GM23338 (cell line): ENCODE measurements around the gene GPR3. TPM values are rescaled to one million over a fixed set of nuclear protein-coding genes. Genes with fewer than 3 reads are reported as not detected.

ENCODE experiments used
- ATAC-seq: fragments of 200-7000 bp; cut with Tn5 transposase; 3 replicates; pipeline ENCODE4 v1.9.1; 2020
- DNase-seq: peaks from one replicate; pipeline ENCODE4 v3.0.0-alpha.2; 2015; ENCODE audit warnings: low spot score
- H2AFZ ChIP-seq: fragments of 200-600 bp; sonication (generic); 2 replicates; pipeline ENCODE4 v1.8.0; 2016; ENCODE audit warnings: antibody characterized with exemption, mild to moderate bottlenecking, moderate library complexity
- H3F3A ChIP-seq: fragments of 200-600 bp; sonication (generic); replicated peaks from 2 replicates; pipeline ENCODE4 v1.8.0; 2017; ENCODE audit warnings: antibody characterized with exemption, mixed run types, low read depth
- H3K27ac ChIP-seq: fragments of 200-600 bp; sonication (generic); 2 replicates; pipeline ENCODE4 v1.6.1; 2016; ENCODE audit warnings: low read depth
- H3K27me3 ChIP-seq: fragments of 200-600 bp; sonication (generic); 2 replicates; pipeline ENCODE4 v1.8.0; 2016; ENCODE audit warnings: mild to moderate bottlenecking, mixed run types, moderate library complexity; ENCODE audit not compliant: insufficient read depth
- H3K36me3 ChIP-seq: fragments of 200-600 bp; sonication (generic); 2 replicates; pipeline ENCODE4 v1.8.0; 2016; ENCODE audit warnings: mild to moderate bottlenecking; ENCODE audit not compliant: insufficient read depth
- H3K4me1 ChIP-seq: fragments of 200-600 bp; sonication (generic); 2 replicates; pipeline ENCODE4 v1.8.0; 2016; ENCODE audit warnings: mild to moderate bottlenecking, moderate library complexity; ENCODE audit not compliant: insufficient read depth
- H3K4me2 ChIP-seq: fragments of 200-600 bp; sonication (generic); 2 replicates; pipeline ENCODE4 v1.7.1; 2017; ENCODE audit warnings: mixed run types
- H3K4me3 ChIP-seq: fragments of 200-600 bp; sonication (generic); 2 replicates; pipeline ENCODE4 v1.6.1; 2016; ENCODE audit warnings: mixed run types
- H3K79me2 ChIP-seq: fragments of 200-600 bp; sonication (generic); replicated peaks from 2 replicates; pipeline ENCODE4 v1.8.0; 2017; ENCODE audit warnings: mild to moderate bottlenecking; ENCODE audit not compliant: insufficient read depth
- H3K9me2 ChIP-seq: fragments of 200-600 bp; sonication (generic); 2 replicates; pipeline ENCODE4 v1.8.0; 2017; ENCODE audit not compliant: insufficient read depth
- H4K20me1 ChIP-seq: fragments of 200-600 bp; sonication (generic); replicated peaks from 2 replicates; pipeline ENCODE4 v1.8.0; 2017; ENCODE audit warnings: mild to moderate bottlenecking; ENCODE audit not compliant: insufficient read depth
- H3K27ac Mint-ChIP-seq: 2 replicates; pipeline ENCODE4 v1.8.0; 2020; ENCODE audit warnings: inconsistent platforms, mild to moderate bottlenecking, moderate library complexity, mixed read lengths
- H3K27me3 Mint-ChIP-seq: 3 replicates; pipeline ENCODE4 v1.8.0; 2022; ENCODE audit warnings: low read depth, mild to moderate bottlenecking, moderate library complexity, mixed read lengths, inconsistent platforms; ENCODE audit not compliant: insufficient read depth, poor library complexity
- H3K36me3 Mint-ChIP-seq: 3 replicates; pipeline ENCODE4 v1.8.0; 2021; ENCODE audit warnings: low read depth, mild to moderate bottlenecking, inconsistent platforms, moderate library complexity, mixed read lengths
- H3K4me1 Mint-ChIP-seq: 3 replicates; pipeline ENCODE4 v1.8.0; 2020; ENCODE audit warnings: mild to moderate bottlenecking, inconsistent platforms, mixed read lengths
- H3K4me3 Mint-ChIP-seq: 3 replicates; pipeline ENCODE4 v1.8.0; 2021; ENCODE audit warnings: moderate library complexity, mild to moderate bottlenecking, inconsistent platforms, mixed read lengths
- H3K9me3 Mint-ChIP-seq: 3 replicates; pipeline ENCODE4 v1.8.0; 2020; ENCODE audit warnings: moderate library complexity, mild to moderate bottlenecking, inconsistent platforms, mixed read lengths
- CREB1 ChIP-seq: fragments of 250-450 bp; sonication (Bioruptor Pico); IDR thresholded peaks from 2 replicates; pipeline ENCODE4 v1.5.0; 2020; ENCODE audit warnings: low read depth, mild to moderate bottlenecking, moderate library complexity
- EZH2phosphoT487 ChIP-seq: fragments of 200-600 bp; sonication (generic); IDR thresholded peaks from one replicate; pipeline ENCODE4 v1.8.1; 2018; ENCODE audit warnings: antibody characterized with exemption; ENCODE audit not compliant: unreplicated experiment
- NANOG ChIP-seq: IDR thresholded peaks from 2 replicates; pipeline ENCODE4 v1.6.1; 2016; ENCODE audit warnings: antibody characterized with exemption, borderline replicate concordance
- POLR2AphosphoS5 ChIP-seq: IDR thresholded peaks from 2 replicates; pipeline ENCODE4 v1.6.1; 2016; ENCODE audit warnings: antibody characterized with exemption, low read depth
- STAT1 ChIP-seq: IDR thresholded peaks from one replicate; pipeline ENCODE4 v1.6.1; 2016; ENCODE audit warnings: antibody characterized with exemption; ENCODE audit not compliant: unreplicated experiment
- ZNF331 ChIP-seq: fragments of 250-450 bp; sonication (Bioruptor Pico); IDR thresholded peaks from 2 replicates; pipeline ENCODE4 v1.5.0; 2020; ENCODE audit warnings: low read depth, mild to moderate bottlenecking, moderate library complexity
- polyA plus RNA-seq: library from polyadenylated mRNA; unstranded; fragments of >200 nt; fragmentation: Nextera tagmentation; extraction: Ambion mirVana; gene quantifications from 2 replicates; pipeline ENCODE4 v1.2.1, GENCODE V29; 2016
- total RNA-seq: library from RNA; depleted of rRNA; stranded (reverse); fragments of >200 nt; shearing (Covaris generic); gene quantifications from 2 replicates; pipeline ENCODE4 v1.2.3, GENCODE V29; 2014
- TF ChIP-seq, protein P1 (sequence below): IDR thresholded peaks from 2 replicates; pipeline ENCODE4 v1.6.1; 2016; ENCODE audit warnings: antibody characterized with exemption
- TF ChIP-seq, protein P2 (sequence below): fragments of 250-450 bp; sonication (Bioruptor Pico); IDR thresholded peaks from 2 replicates; pipeline ENCODE4 v1.5.0; 2020; ENCODE audit warnings: mild to moderate bottlenecking, moderate library complexity
- TF ChIP-seq, protein P3 (sequence below), 2 experiments: fragments of 200-600 bp in 1 of 2; sonication (generic) in 1 of 2; conservative IDR thresholded peaks; 2 replicates each; pipeline versions ENCODE4 v1.5.1 to v1.6.1; 2016 to 2017; ENCODE audit warnings: antibody characterized with exemption in 2 of 2, low read depth in 2 of 2, mild to moderate bottlenecking in 2 of 2, moderate library complexity in 1 of 2

The GPR3 gene
- total and polyA plus RNA-seq, 2 experiments from 2014 or later = 5.9 to 9.1 TPM

DNA sequence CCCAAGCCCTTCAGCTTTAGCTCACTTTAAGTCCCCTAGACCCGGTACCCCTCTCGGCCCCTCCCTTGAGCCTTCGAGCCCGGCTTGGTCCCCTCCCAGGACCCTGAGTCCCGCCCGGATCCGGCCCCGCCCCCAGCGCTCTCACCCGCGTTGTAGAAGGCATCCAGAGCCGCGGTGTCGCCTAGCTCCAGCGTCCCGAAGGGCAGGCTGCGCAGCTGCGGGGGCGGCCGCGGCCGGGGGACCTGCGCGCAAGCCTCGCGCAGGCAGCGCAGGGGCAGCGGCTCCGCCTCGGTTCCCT lies 26.4 kb upstream of the GPR3 start:
- Histone ChIP-seq H2AFZ (peak overlapping the region; percentile 98; the same call in 1 of the 2 replicates), H3K27me3 (peaks cover 13% of the 10 kb centered on the region), H3K79me2 (no peaks in the 10 kb centered on the region), H3K4me1 (peaks cover 16% of the 10 kb centered on the region), H4K20me1 (no peaks in the 10 kb centered on the region), H3K9me2 (no peaks in the 10 kb centered on the region), H3F3A (peaks cover 17% of the 10 kb centered on the region; the same call in 1 of the 2 replicates), H3K4me3 (peak overlapping the region; percentile 89), H3K4me2 (peak overlapping the region; percentile 99), H3K36me3 (no peaks in the 10 kb centered on the region), H3K27ac (no peak overlapping the region)
- DNase-seq (peak; percentile 89), ATAC-seq (peak; percentile 55)
- TF ChIP-seq STAT1 = no peak
- peak; percentile 46 for TF ChIP-seq POLR2AphosphoS5
- Mint-ChIP-seq H3K4me3 (peak overlapping the region; percentile 86), H3K4me1 (peaks cover 27% of the 10 kb centered on the region), H3K9me3 (no peaks in the 10 kb centered on the region), H3K27ac (peak overlapping the region; percentile 86), H3K36me3 (no peaks in the 10 kb centered on the region), H3K27me3 (peaks cover 18% of the 10 kb centered on the region)

DNA sequence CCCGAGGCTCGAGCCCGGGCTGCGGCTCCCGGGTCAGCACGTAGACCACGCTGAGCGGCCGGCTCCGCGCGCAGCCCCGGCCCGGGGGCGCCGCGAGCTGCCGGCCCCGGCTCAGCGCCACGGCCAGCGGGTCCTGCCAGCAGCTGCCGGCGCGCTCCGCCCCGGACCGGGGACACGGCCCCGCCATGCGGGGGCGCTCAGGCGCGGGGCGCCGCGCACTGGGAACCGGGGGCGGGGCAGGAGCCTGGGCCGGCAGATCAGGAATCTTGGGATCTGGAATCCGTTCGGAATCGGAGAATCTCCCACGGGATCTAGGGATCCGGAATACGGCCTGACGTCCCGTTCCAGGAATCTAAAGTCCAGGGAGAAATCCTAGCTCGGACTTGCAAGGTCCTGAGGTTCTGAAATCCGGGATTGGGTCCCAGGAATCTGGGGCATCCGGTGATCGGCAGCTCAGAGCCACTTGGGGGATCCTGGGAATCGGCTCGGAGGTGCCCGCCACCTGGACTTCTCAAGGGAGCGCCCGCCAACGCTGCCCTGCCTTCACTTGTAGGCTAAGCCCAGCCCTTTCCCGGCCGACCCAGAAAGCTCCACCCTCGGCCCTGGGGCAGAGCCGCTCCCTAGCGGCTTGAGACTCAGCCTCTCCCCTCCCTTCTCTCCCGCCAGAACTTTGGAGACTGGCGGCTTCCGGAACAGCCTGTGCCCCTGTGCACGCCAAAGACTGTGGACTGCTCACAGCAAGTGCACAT lies 25.8 kb upstream of the GPR3 start, which contains the start of gene MAP3K6:
MAP3K6 (minus strand) TSS at position 551 of the 749 bp plus-strand sequence; CDS start at position 187, 364 bp downstream.
- peak within 1 kb of the TSS; percentile 89 for H3K4me3 ChIP-seq
- peaks cover 12% of the 10 kb centered on the region for H3K27me3 Mint-ChIP-seq
- H3K4me2 ChIP-seq = peak within 1 kb of the TSS; percentile 99
- H3K36me3 Mint-ChIP-seq = no peaks in the 10 kb centered on the region
- TF ChIP-seq POLR2AphosphoS5 (peak; percentile 66), CREB1 (peak; percentile 24; the same call in 1 of the 2 replicates), STAT1 (no peak), EZH2phosphoT487 (no peak), ZNF331 (CRISPR knock-in tag) (no peak), NANOG (no peak)
- TF ChIP-seq, protein P1, sequence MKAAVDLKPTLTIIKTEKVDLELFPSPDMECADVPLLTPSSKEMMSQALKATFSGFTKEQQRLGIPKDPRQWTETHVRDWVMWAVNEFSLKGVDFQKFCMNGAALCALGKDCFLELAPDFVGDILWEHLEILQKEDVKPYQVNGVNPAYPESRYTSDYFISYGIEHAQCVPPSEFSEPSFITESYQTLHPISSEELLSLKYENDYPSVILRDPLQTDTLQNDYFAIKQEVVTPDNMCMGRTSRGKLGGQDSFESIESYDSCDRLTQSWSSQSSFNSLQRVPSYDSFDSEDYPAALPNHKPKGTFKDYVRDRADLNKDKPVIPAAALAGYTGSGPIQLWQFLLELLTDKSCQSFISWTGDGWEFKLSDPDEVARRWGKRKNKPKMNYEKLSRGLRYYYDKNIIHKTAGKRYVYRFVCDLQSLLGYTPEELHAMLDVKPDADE = 0 out of 2 replicates have a peak, but pooled peaks have one; percentile 16
- TF ChIP-seq, protein P2, sequence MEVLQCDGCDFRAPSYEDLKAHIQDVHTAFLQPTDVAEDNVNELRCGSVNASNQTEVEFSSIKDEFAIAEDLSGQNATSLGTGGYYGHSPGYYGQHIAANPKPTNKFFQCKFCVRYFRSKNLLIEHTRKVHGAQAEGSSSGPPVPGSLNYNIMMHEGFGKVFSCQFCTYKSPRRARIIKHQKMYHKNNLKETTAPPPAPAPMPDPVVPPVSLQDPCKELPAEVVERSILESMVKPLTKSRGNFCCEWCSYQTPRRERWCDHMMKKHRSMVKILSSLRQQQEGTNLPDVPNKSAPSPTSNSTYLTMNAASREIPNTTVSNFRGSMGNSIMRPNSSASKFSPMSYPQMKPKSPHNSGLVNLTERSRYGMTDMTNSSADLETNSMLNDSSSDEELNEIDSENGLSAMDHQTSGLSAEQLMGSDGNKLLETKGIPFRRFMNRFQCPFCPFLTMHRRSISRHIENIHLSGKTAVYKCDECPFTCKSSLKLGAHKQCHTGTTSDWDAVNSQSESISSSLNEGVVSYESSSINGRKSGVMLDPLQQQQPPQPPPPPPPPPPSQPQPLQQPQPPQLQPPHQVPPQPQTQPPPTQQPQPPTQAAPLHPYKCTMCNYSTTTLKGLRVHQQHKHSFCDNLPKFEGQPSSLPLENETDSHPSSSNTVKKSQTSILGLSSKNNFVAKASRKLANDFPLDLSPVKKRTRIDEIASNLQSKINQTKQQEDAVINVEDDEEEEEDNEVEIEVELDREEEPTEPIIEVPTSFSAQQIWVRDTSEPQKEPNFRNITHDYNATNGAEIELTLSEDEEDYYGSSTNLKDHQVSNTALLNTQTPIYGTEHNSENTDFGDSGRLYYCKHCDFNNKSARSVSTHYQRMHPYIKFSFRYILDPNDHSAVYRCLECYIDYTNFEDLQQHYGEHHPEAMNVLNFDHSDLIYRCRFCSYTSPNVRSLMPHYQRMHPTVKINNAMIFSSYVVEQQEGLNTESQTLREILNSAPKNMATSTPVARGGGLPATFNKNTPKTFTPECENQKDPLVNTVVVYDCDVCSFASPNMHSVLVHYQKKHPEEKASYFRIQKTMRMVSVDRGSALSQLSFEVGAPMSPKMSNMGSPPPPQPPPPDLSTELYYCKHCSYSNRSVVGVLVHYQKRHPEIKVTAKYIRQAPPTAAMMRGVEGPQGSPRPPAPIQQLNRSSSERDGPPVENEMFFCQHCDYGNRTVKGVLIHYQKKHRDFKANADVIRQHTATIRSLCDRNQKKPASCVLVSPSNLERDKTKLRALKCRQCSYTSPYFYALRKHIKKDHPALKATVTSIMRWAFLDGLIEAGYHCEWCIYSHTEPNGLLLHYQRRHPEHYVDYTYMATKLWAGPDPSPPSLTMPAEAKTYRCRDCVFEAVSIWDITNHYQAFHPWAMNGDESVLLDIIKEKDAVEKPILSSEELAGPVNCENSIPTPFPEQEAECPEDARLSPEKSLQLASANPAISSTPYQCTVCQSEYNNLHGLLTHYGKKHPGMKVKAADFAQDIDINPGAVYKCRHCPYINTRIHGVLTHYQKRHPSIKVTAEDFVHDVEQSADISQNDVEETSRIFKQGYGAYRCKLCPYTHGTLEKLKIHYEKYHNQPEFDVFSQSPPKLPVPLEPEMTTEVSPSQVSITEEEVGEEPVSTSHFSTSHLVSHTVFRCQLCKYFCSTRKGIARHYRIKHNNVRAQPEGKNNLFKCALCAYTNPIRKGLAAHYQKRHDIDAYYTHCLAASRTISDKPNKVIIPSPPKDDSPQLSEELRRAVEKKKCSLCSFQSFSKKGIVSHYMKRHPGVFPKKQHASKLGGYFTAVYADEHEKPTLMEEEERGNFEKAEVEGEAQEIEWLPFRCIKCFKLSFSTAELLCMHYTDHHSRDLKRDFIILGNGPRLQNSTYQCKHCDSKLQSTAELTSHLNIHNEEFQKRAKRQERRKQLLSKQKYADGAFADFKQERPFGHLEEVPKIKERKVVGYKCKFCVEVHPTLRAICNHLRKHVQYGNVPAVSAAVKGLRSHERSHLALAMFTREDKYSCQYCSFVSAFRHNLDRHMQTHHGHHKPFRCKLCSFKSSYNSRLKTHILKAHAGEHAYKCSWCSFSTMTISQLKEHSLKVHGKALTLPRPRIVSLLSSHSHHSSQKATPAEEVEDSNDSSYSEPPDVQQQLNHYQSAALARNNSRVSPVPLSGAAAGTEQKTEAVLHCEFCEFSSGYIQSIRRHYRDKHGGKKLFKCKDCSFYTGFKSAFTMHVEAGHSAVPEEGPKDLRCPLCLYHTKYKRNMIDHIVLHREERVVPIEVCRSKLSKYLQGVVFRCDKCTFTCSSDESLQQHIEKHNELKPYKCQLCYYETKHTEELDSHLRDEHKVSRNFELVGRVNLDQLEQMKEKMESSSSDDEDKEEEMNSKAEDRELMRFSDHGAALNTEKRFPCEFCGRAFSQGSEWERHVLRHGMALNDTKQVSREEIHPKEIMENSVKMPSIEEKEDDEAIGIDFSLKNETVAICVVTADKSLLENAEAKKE (CRISPR knock-in tag) = no peak
- TF ChIP-seq, protein P3, sequence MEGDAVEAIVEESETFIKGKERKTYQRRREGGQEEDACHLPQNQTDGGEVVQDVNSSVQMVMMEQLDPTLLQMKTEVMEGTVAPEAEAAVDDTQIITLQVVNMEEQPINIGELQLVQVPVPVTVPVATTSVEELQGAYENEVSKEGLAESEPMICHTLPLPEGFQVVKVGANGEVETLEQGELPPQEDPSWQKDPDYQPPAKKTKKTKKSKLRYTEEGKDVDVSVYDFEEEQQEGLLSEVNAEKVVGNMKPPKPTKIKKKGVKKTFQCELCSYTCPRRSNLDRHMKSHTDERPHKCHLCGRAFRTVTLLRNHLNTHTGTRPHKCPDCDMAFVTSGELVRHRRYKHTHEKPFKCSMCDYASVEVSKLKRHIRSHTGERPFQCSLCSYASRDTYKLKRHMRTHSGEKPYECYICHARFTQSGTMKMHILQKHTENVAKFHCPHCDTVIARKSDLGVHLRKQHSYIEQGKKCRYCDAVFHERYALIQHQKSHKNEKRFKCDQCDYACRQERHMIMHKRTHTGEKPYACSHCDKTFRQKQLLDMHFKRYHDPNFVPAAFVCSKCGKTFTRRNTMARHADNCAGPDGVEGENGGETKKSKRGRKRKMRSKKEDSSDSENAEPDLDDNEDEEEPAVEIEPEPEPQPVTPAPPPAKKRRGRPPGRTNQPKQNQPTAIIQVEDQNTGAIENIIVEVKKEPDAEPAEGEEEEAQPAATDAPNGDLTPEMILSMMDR (conservative IDR thresholded peaks at IDR 0.05; ENCODE audit: low read depth in 2 of 2) = peak in 1 of 2 experiments; percentile 62; a peak in 3 of 4 replicates
- H2AFZ ChIP-seq = peak within 1 kb of the TSS; percentile 100
- H4K20me1 ChIP-seq = no peaks in the 10 kb centered on the region
- ATAC-seq (peak; percentile 72), DNase-seq (peak; percentile 92)
- H3K4me1 Mint-ChIP-seq = peaks cover 27% of the 10 kb centered on the region
- H3K9me2 ChIP-seq = no peaks in the 10 kb centered on the region
- peak within 1 kb of the TSS; percentile 80; the same call in 1 of the 2 replicates for H3K27ac ChIP-seq
- H3K9me3 Mint-ChIP-seq = no peaks in the 10 kb centered on the region
- H3K4me1 ChIP-seq = peaks cover 16% of the 10 kb centered on the region
- peak within 1 kb of the TSS; percentile 86 for H3K27ac Mint-ChIP-seq
- H3K79me2 ChIP-seq = no peaks in the 10 kb centered on the region
- peaks cover 17% of the 10 kb centered on the region; the same call in 1 of the 2 replicates for H3F3A ChIP-seq
- H3K27me3 ChIP-seq = peaks cover 8% of the 10 kb centered on the region
- peak within 1 kb of the TSS; percentile 86 for H3K4me3 Mint-ChIP-seq
- H3K36me3 ChIP-seq = no peaks in the 10 kb centered on the region
